CD8-positive, alpha-beta memory T cell (primary cell): ENCODE data around the gene FYB1. TPM values are rescaled to one million over a fixed set of nuclear protein-coding genes. Genes with fewer than 3 reads are reported as not detected.

Experiments used
- CTCF ChIA-PET: fragments of 350-600 bp; sonication (Branson Sonifier 250); formaldehyde crosslinking; loops from one replicate; lab custom pipeline; 2021; ENCODE audit warnings: antibody characterized with exemption; lab: Charles Lee
- POLR2A ChIA-PET: fragments of 350-600 bp; sonication (Branson Sonifier 250); formaldehyde crosslinking; loops from one replicate; lab custom pipeline; 2021; ENCODE audit warnings: antibody characterized with exemption; lab: Charles Lee
- DNase-seq, 5 donors: peaks; one replicate each; pipeline versions ENCODE4 v3.0.0 to v3.0.0-alpha.2; 2020 to 2022; ENCODE audit warnings: mixed read lengths in 1 of 5
- H3K27ac ChIP-seq: one replicate; pipeline ENCODE4 v1.7.0; 2013; ENCODE audit warnings: low read depth, mild to moderate bottlenecking, low read length, moderate library complexity
- H3K27me3 ChIP-seq: 2 replicates; pipeline ENCODE4 v1.7.0; 2013; ENCODE audit warnings: low read length, mild to moderate bottlenecking; ENCODE audit not compliant: insufficient read depth, poor library complexity, severe bottlenecking
- H3K36me3 ChIP-seq: 2 replicates; pipeline ENCODE4 v1.7.0; 2013; ENCODE audit warnings: mild to moderate bottlenecking, low read length, moderate library complexity; ENCODE audit not compliant: insufficient read depth
- H3K4me1 ChIP-seq: 2 replicates; pipeline ENCODE4 v1.7.0; 2013; ENCODE audit warnings: mild to moderate bottlenecking, low read length, moderate library complexity; ENCODE audit not compliant: insufficient read depth
- H3K4me3 ChIP-seq: 2 replicates; pipeline ENCODE4 v1.7.0; 2013; ENCODE audit warnings: mild to moderate bottlenecking, low read length
- H3K9me3 ChIP-seq: 2 replicates; pipeline ENCODE4 v1.7.0; 2013; ENCODE audit warnings: mild to moderate bottlenecking, low read length
- H3K27ac Mint-ChIP-seq, 8 donors: one replicate each; pipeline ENCODE4 v1.8.0; 2020 to 2021; ENCODE audit warnings: mixed read lengths in 8 of 8, mild to moderate bottlenecking in 6 of 8, inconsistent platforms in 3 of 8, moderate library complexity in 3 of 8
- H3K27me3 Mint-ChIP-seq, 2 donors: one replicate each; pipeline ENCODE4 v1.8.0; 2020 to 2021; ENCODE audit warnings: mixed read lengths in 2 of 2, mild to moderate bottlenecking in 1 of 2, moderate library complexity in 1 of 2
- H3K36me3 Mint-ChIP-seq, 3 donors: one replicate each; pipeline ENCODE4 v1.8.0; 2020 to 2021; ENCODE audit warnings: mixed read lengths in 3 of 3, inconsistent platforms in 1 of 3, mild to moderate bottlenecking in 1 of 3
- H3K4me1 Mint-ChIP-seq, 3 donors: one replicate each; pipeline ENCODE4 v1.8.0; 2020 to 2021; ENCODE audit warnings: mixed read lengths in 3 of 3, inconsistent platforms in 1 of 3, mild to moderate bottlenecking in 1 of 3
- H3K4me3 Mint-ChIP-seq, 7 donors: one replicate each; pipeline ENCODE4 v1.8.0; 2020 to 2021; ENCODE audit warnings: mixed read lengths in 7 of 7, mild to moderate bottlenecking in 6 of 7, moderate library complexity in 4 of 7, inconsistent platforms in 2 of 7
- H3K9me3 Mint-ChIP-seq, 5 donors: one replicate each; pipeline ENCODE4 v1.8.0; 2020 to 2022; ENCODE audit warnings: mixed read lengths in 5 of 5, mild to moderate bottlenecking in 3 of 5, moderate library complexity in 2 of 5, inconsistent platforms in 1 of 5
- polyA plus RNA-seq: library from polyadenylated mRNA; unstranded; fragments of 300-500 nt; fragmentation: Illumina TruSeq; gene quantifications from one replicate; pipeline ENCODE4 v1.2.3, GENCODE V29; 2021
- total RNA-seq, 2 experiments: library from RNA; stranded (reverse); gene quantifications; one replicate each; pipeline ENCODE4 v1.2.3, GENCODE V29; 2021

Gene FYB1, protein sequence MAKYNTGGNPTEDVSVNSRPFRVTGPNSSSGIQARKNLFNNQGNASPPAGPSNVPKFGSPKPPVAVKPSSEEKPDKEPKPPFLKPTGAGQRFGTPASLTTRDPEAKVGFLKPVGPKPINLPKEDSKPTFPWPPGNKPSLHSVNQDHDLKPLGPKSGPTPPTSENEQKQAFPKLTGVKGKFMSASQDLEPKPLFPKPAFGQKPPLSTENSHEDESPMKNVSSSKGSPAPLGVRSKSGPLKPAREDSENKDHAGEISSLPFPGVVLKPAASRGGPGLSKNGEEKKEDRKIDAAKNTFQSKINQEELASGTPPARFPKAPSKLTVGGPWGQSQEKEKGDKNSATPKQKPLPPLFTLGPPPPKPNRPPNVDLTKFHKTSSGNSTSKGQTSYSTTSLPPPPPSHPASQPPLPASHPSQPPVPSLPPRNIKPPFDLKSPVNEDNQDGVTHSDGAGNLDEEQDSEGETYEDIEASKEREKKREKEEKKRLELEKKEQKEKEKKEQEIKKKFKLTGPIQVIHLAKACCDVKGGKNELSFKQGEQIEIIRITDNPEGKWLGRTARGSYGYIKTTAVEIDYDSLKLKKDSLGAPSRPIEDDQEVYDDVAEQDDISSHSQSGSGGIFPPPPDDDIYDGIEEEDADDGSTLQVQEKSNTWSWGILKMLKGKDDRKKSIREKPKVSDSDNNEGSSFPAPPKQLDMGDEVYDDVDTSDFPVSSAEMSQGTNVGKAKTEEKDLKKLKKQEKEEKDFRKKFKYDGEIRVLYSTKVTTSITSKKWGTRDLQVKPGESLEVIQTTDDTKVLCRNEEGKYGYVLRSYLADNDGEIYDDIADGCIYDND
- total RNA-seq = 10 to 100 TPM; 75.9 to 84.2 TPM
- polyA plus RNA-seq = 282 TPM

DNA sequence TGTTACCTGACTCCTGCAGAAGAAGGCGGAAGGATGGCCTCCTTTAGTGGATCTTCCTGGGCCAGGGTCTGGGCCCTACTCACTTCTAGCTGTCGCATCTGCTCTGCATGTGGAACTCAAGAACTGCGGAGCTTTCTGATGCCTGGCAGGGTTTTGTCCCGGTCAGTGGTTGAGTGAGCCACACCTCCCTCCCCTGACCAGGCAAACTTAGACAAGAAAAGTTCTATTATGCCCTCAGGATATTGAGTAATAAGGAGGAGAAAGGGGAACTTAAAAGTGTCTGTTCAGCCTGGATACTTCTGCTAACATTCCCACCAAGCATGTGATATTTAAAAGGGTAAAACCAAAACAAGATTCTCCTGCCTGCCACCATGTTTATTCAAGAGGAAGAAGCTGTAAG is at the start of gene FYB1:
TSS of gene FYB1 (minus strand) at position 127 of the 400 bp plus-strand sequence. CDS start 16,603 bp downstream, outside the sequence.
- peaks cover 54% of the 10 kb centered on the region for H3K4me1 ChIP-seq
- H3K27ac ChIP-seq = no peak within 1 kb of the TSS
- no peaks in the 10 kb centered on the region for H3K9me3 ChIP-seq
- Mint-ChIP-seq H3K27ac (peak within 1 kb of the TSS; percentile 42 to 99 (median 70)), H3K4me3 (peak within 1 kb of the TSS in 5 of 7 donors; percentile 23 to 80 (median 33)), H3K36me3 (peaks cover 0 to 4% (median 3%) of the 10 kb centered on the region in 3 donors), H3K9me3 (no peaks in the 10 kb centered on the region), H3K27me3 (no peaks in the 10 kb centered on the region), H3K4me1 (peaks cover 58 to 68% (median 66%) of the 10 kb centered on the region in 3 donors)
- ChIA-PET POLR2A (no interaction called here), CTCF (interaction anchor here (3.2 to 4.7 kb wide), 5 partner anchors 10 to 68 kb away, joined by 17 to 156 read pairs (median 79); no protein-coding TSS in a partner anchor)
- H3K27me3 ChIP-seq = no peaks in the 10 kb centered on the region
- H3K36me3 ChIP-seq = no peaks in the 10 kb centered on the region
- H3K4me3 ChIP-seq = no peak within 1 kb of the TSS
- DNase-seq = no peak

DNA sequence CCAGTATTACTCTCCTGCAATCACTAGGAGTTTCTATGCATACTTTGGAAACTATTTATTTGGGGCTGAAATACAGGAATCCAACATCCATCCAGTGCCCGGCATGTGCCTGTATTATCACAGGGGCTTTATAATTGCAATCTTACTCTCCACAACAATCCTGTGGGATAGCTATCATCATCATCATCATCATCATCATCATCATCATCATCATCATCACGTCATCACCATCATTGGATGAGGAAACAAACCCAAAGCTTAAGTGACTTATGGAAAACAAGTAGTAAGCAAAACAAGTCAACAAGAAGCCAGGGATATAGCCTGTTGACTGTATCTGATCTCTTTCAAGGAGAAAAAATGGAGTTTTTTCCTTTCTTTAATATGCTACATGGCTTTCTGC is 47.8 kb upstream of the FYB1 start:
- H3K9me3 Mint-ChIP-seq = no peaks in the 10 kb centered on the region
- POLR2A ChIA-PET = no interaction called here
- CTCF ChIA-PET = interaction anchor here (3.8 kb wide), 1 partner anchor 50 kb away, joined by 23 read pairs; no protein-coding TSS in a partner anchor
- H3K9me3 ChIP-seq = no peaks in the 10 kb centered on the region
- H3K36me3 Mint-ChIP-seq = peaks cover 0 to 2% (median 0%) of the 10 kb centered on the region in 3 donors
- no peak for DNase-seq
- H3K4me3 ChIP-seq = no peak overlapping the region
- no peaks in the 10 kb centered on the region for H3K36me3 ChIP-seq
- H3K4me3 Mint-ChIP-seq = peak overlapping the region in 6 of 7 donors; percentile 3 to 92 (median 30)
- no peaks in the 10 kb centered on the region for H3K27me3 Mint-ChIP-seq
- no peak overlapping the region for H3K27ac ChIP-seq
- H3K4me1 Mint-ChIP-seq = peaks cover 69 to 78% (median 72%) of the 10 kb centered on the region in 3 donors
- peaks cover 17% of the 10 kb centered on the region for H3K4me1 ChIP-seq
- no peaks in the 10 kb centered on the region for H3K27me3 ChIP-seq
- peak overlapping the region in 2 of 8 donors; percentile 44 to 79 for H3K27ac Mint-ChIP-seq

DNA sequence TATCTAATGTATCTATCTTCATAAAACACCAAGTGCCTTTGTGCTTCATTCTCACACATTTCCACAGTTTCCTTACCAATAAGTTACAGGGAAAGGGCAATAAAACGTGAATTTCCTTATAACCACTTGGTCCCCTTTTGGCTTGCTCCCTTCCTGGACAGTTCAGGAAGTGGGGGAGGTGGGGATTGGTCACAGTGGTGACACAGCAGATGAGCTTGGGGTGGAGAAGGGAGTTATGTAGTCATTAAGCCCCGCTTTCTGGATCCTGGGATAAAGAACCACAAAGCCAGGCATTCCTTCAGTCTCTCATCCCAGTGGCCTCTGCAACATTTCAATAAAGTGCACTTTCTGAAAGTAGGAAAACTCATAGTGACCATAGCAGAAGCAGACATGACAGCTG is 47.1 kb upstream of the FYB1 start:
- Mint-ChIP-seq H3K36me3 (no peaks in the 10 kb centered on the region), H3K27me3 (no peaks in the 10 kb centered on the region), H3K4me1 (peaks cover 64 to 70% (median 68%) of the 10 kb centered on the region in 3 donors), H3K9me3 (no peaks in the 10 kb centered on the region), H3K27ac (peak overlapping the region in 5 of 8 donors; percentile 15 to 92 (median 82)), H3K4me3 (peak overlapping the region in 5 of 7 donors; percentile 30 to 92 (median 43))
- Histone ChIP-seq H3K27ac (no peak overlapping the region), H3K4me3 (no peak overlapping the region), H3K36me3 (no peaks in the 10 kb centered on the region), H3K27me3 (no peaks in the 10 kb centered on the region), H3K4me1 (peaks cover 10% of the 10 kb centered on the region), H3K9me3 (no peaks in the 10 kb centered on the region)
- POLR2A ChIA-PET = no interaction called here
- CTCF ChIA-PET = interaction anchor here (1.0 to 3.8 kb wide), 2 partner anchors 49 to 73 kb away, joined by 3 to 23 read pairs; no protein-coding TSS in a partner anchor
- DNase-seq = no peak

DNA sequence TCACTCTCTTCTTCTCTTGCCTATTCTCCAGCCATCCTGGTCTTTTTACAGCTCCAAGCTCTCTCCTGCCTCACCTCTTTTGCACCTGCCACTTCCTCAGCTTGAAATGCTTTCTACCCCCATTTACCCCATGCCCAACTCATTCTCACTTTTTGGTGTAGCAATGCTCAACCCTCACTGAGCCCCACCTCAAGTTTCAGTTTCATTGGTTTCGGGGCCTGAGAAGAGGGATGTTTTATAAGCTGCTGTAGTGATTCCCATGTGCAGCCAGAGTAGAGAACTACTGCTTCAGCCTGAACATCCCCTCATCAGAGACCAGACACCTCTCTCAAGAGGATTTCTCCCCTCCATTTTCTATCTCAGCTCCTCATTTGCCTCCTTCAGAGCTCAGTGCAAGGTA is 45.2 kb upstream of the FYB1 start:
- Histone ChIP-seq H3K27ac (no peak overlapping the region), H3K4me1 (peaks cover 10% of the 10 kb centered on the region), H3K27me3 (no peaks in the 10 kb centered on the region), H3K36me3 (no peaks in the 10 kb centered on the region), H3K9me3 (no peaks in the 10 kb centered on the region), H3K4me3 (no peak overlapping the region)
- H3K27ac Mint-ChIP-seq = peak overlapping the region; percentile 26 to 98 (median 78)
- ChIA-PET CTCF (interaction anchor here (1.6 to 3.8 kb wide), 2 partner anchors 47 to 192 kb away, joined by 3 to 23 read pairs; no protein-coding TSS in a partner anchor), POLR2A (interaction anchor here (0.5 kb wide), 1 partner anchor 191 kb away, joined by 5 read pairs; the partner anchor contains the start of gene RICTOR)
- H3K27me3 Mint-ChIP-seq = peaks cover 0 to 2% of the 10 kb centered on the region in 2 donors
- H3K36me3 Mint-ChIP-seq = no peaks in the 10 kb centered on the region
- H3K4me3 Mint-ChIP-seq = peak overlapping the region; percentile 24 to 92 (median 64)
- H3K4me1 Mint-ChIP-seq = peaks cover 58 to 73% (median 64%) of the 10 kb centered on the region in 3 donors
- DNase-seq = no peak
- no peaks in the 10 kb centered on the region for H3K9me3 Mint-ChIP-seq

DNA sequence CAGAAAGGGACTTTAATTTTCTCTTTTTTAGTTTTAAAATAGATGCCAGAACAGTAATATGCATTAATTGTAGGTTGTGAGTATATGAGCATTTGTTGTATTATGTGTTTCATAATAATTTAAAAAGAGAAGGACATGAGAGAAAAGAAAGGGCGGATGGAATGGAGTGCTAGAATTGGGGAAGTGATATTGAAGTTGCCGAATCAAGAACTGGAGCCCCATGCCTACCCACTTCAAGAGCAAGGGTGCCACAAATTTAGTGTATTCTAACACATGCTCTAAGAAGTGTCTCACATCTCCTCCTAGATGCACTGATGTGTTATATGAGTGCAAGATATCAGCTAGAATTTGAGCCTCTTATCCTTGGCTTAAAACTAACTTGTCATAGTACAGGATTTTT is 43.6 kb upstream of the FYB1 start:
- Mint-ChIP-seq H3K4me1 (peaks cover 63 to 81% (median 65%) of the 10 kb centered on the region in 3 donors), H3K9me3 (no peaks in the 10 kb centered on the region), H3K36me3 (no peaks in the 10 kb centered on the region), H3K27ac (peak overlapping the region in 5 of 8 donors; percentile 4 to 75 (median 43)), H3K27me3 (peaks cover 0 to 2% of the 10 kb centered on the region in 2 donors), H3K4me3 (peak overlapping the region in 1 of 7 donors; percentile 20)
- peaks cover 10% of the 10 kb centered on the region for H3K4me1 ChIP-seq
- no peaks in the 10 kb centered on the region for H3K36me3 ChIP-seq
- CTCF ChIA-PET = no interaction called here
- H3K27me3 ChIP-seq = no peaks in the 10 kb centered on the region
- no peak overlapping the region for H3K27ac ChIP-seq
- POLR2A ChIA-PET = no interaction called here
- H3K9me3 ChIP-seq = no peaks in the 10 kb centered on the region
- H3K4me3 ChIP-seq = no peak overlapping the region
- no peak for DNase-seq

DNA sequence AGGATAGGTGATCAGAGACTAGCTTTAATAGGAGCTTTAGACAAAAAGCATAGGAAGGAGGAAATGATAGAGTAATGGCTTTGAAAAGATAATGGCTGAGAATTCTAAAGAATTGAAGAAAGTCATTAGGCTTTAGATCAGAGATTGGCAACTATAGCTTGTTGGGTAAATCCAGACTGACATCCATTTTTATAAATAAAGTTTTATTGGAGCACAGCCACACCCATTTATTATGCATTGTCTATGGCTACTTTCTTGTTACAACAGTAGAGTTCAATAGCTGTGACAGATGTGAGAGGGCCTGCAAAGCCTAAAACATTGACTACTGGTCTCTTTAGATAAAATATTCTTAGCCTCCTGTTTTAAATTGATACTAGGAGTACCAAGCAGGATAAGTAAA is 40.7 kb upstream of the FYB1 start:
- peaks cover 0 to 2% of the 10 kb centered on the region in 2 donors for H3K27me3 Mint-ChIP-seq
- H3K4me1 Mint-ChIP-seq = peaks cover 66 to 88% (median 72%) of the 10 kb centered on the region in 3 donors
- no peaks in the 10 kb centered on the region for H3K9me3 Mint-ChIP-seq
- no peak for DNase-seq
- Histone ChIP-seq H3K4me1 (peaks cover 17% of the 10 kb centered on the region), H3K27me3 (no peaks in the 10 kb centered on the region), H3K9me3 (no peaks in the 10 kb centered on the region), H3K27ac (no peak overlapping the region), H3K36me3 (no peaks in the 10 kb centered on the region), H3K4me3 (no peak overlapping the region)
- peak overlapping the region in 4 of 8 donors; percentile 9 to 55 (median 12) for H3K27ac Mint-ChIP-seq
- peaks cover 0 to 2% (median 0%) of the 10 kb centered on the region in 3 donors for H3K36me3 Mint-ChIP-seq
- ChIA-PET CTCF (interaction anchor here (1.0 to 2.8 kb wide), 3 partner anchors 10 to 43 kb away, joined by 3 to 10 read pairs (median 3); no protein-coding TSS in a partner anchor), POLR2A (interaction anchor here (0.8 kb wide), 1 partner anchor 13 kb away, joined by 3 read pairs; no protein-coding TSS in a partner anchor)
- H3K4me3 Mint-ChIP-seq = no peak overlapping the region

DNA sequence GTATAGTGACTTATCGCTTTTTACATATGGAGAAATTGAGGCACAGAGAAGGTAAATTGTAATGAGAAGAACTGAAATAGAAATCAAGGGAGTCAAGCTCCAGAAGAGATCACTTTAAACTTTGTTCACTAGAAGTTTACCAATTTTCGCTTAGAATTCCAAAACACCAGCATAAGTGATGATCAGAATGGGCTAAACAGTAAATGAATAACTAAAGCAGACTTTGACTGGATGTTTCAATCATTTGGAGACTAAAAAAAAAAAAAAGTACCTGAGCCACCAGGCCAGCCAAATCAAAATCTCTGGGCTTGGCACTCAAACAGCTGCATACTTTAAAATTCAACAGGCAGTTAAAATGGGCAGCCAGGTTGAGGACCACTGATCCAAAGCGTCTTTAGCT is 38.2 kb upstream of the FYB1 start:
- peaks cover 0 to 2% of the 10 kb centered on the region in 2 donors for H3K27me3 Mint-ChIP-seq
- Histone ChIP-seq H3K36me3 (no peaks in the 10 kb centered on the region), H3K4me3 (no peak overlapping the region), H3K27me3 (no peaks in the 10 kb centered on the region), H3K4me1 (peaks cover 10% of the 10 kb centered on the region), H3K27ac (no peak overlapping the region), H3K9me3 (no peaks in the 10 kb centered on the region)
- H3K4me3 Mint-ChIP-seq = peak overlapping the region in 2 of 7 donors; percentile 35 to 69
- no peaks in the 10 kb centered on the region for H3K9me3 Mint-ChIP-seq
- POLR2A ChIA-PET = no interaction called here
- CTCF ChIA-PET = interaction anchor here (1.1 to 1.2 kb wide), 3 partner anchors 8 to 40 kb away, joined by 3 to 4 read pairs (median 3); no protein-coding TSS in a partner anchor
- peaks cover 0 to 2% (median 0%) of the 10 kb centered on the region in 3 donors for H3K36me3 Mint-ChIP-seq
- H3K27ac Mint-ChIP-seq = peak overlapping the region in 2 of 8 donors; percentile 11 to 73
- peaks cover 51 to 77% (median 53%) of the 10 kb centered on the region in 3 donors for H3K4me1 Mint-ChIP-seq
- no peak for DNase-seq
